SJCRH30 (cell line): ENCODE results near the gene FANCC. TPM values are rescaled to one million over a fixed set of nuclear protein-coding genes. Genes with fewer than 3 reads are reported as not detected.
A peak's percentile ranks its signal among the peaks of the same experiment; 100 is the strongest.
"Not testable (repeated sequence)": the region's sequence is repeated elsewhere in the genome, so short reads cannot be mapped to it uniquely, and the experiment has no call there.

Source experiments
- DNase-seq, 2 experiments: peaks; one replicate each; pipeline ENCODE4 v3.0.0-alpha.2; 2015 to 2020
- H3K27ac ChIP-seq: fragments of 250-450 bp; sonication (Bioruptor Pico); 2 replicates; pipeline ENCODE4 v1.5.1; 2020; ENCODE audit warnings: mild to moderate bottlenecking, moderate library complexity
- H3K27me3 ChIP-seq: fragments of 250-450 bp; sonication (Bioruptor Pico); 2 replicates; pipeline ENCODE4 v1.5.1; 2020; ENCODE audit warnings: mild to moderate bottlenecking, moderate library complexity
- H3K36me3 ChIP-seq: fragments of 250-450 bp; sonication (Bioruptor Pico); 2 replicates; pipeline ENCODE4 v1.5.1; 2020; ENCODE audit warnings: mild to moderate bottlenecking, moderate library complexity
- H3K4me1 ChIP-seq: fragments of 250-450 bp; sonication (Bioruptor Pico); 2 replicates; pipeline ENCODE4 v1.5.1; 2020; ENCODE audit warnings: mild to moderate bottlenecking, moderate library complexity
- H3K4me3 ChIP-seq: fragments of 250-450 bp; sonication (Bioruptor Pico); 2 replicates; pipeline ENCODE4 v1.5.1; 2020; ENCODE audit warnings: mild to moderate bottlenecking, moderate library complexity
- H3K9me3 ChIP-seq: fragments of 250-450 bp; sonication (Bioruptor Pico); replicated peaks from 2 replicates; pipeline ENCODE4 v1.5.1; 2020; ENCODE audit warnings: mild to moderate bottlenecking, moderate library complexity
- total RNA-seq: library from RNA; depleted of rRNA; stranded (reverse); fragments of >200 nt; shearing (Covaris generic); gene quantifications from 2 replicates; pipeline ENCODE4 v1.2.3, GENCODE V29; 2014

Gene FANCC
- total RNA-seq, 1 experiment from 2014 or later: 28.7 TPM

- Histone ChIP-seq H3K27me3 (no peaks in the 10 kb centered on the region), H3K4me1 (peaks cover 6% of the 10 kb centered on the region; the same call in 1 of the 2 replicates), H3K36me3 (no peaks in the 10 kb centered on the region; the same call in 1 of the 2 replicates), H3K27ac (no peak overlapping the region), H3K9me3 (no peaks in the 10 kb centered on the region), H3K4me3 (no peak overlapping the region)
- DNase-seq: no peak
Measured at GRCh38 chr9:95311961-95312360, 5.5 kb downstream of the FANCC start.

- no peaks in the 10 kb centered on the region for H3K9me3 ChIP-seq
- DNase-seq: no peak
- no peak overlapping the region for H3K27ac ChIP-seq
- no peak overlapping the region for H3K4me3 ChIP-seq
- H3K36me3 ChIP-seq: no peaks in the 10 kb centered on the region; the same call in 1 of the 2 replicates
- no peaks in the 10 kb centered on the region for H3K27me3 ChIP-seq
- H3K4me1 ChIP-seq: peaks cover 20% of the 10 kb centered on the region
Measured at GRCh38 chr9:95307538-95307937, 10.0 kb downstream of the FANCC start.

DNA sequence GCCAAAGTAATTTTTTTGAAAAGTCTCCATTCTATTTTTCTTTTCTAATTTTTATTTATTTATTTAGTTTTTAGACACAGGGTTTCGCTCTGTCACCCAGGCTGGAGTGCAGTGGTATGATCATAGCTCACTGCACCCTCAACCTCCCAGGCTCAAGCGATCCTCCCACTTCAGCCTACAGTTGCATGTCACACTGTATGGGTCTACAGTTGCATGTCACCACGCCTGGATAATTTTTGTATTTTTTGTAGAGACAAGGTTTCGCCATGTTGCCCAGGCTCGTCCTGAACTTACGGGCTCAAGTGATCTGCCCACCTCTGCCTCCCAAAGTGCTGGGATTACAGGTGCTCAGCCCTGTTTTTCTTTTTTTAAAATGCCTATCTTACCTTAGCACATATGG is 10.7 kb downstream of the FANCC start:
- Histone ChIP-seq H3K9me3 (no peaks in the 10 kb centered on the region), H3K27ac (no peak overlapping the region), H3K27me3 (no peaks in the 10 kb centered on the region), H3K4me3 (no peak overlapping the region), H3K4me1 (peaks cover 20% of the 10 kb centered on the region), H3K36me3 (no peaks in the 10 kb centered on the region; the same call in 1 of the 2 replicates)
- no peak for DNase-seq

- H3K36me3 ChIP-seq: no peaks in the 10 kb centered on the region; the same call in 1 of the 2 replicates
- no peak overlapping the region for H3K27ac ChIP-seq
- no peaks in the 10 kb centered on the region for H3K9me3 ChIP-seq
- H3K27me3 ChIP-seq: no peaks in the 10 kb centered on the region
- no peak overlapping the region for H3K4me3 ChIP-seq
- peak in 1 of 2 experiments; percentile 41 for DNase-seq
- H3K4me1 ChIP-seq: peaks cover 20% of the 10 kb centered on the region
Measured at GRCh38 chr9:95305770-95306492, 11.6 kb downstream of the FANCC start.

DNA sequence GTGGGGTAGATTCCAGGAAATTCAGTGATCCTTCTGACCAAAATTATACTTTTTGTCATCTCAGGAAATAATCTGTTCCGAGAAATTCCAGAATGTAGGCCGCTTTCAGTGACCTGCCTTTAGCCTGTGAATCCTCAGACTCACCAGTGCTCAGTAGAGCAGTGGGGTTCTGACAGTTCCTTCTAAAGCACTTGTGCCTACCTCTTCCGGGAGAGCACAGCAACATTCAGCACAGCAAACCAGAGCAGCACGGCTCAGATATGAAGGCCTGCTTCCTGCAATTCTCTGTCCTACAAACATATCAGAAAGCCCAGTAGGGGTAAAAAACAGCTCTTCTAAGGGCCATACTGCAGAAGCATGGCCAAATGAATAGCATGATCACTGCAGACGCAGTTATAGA is 15.0 kb downstream of the FANCC start:
- DNase-seq: no peak
- peaks cover 19% of the 10 kb centered on the region for H3K4me1 ChIP-seq
- no peaks in the 10 kb centered on the region for H3K36me3 ChIP-seq
- no peaks in the 10 kb centered on the region for H3K9me3 ChIP-seq
- no peak overlapping the region for H3K4me3 ChIP-seq
- H3K27ac ChIP-seq: no peak overlapping the region
- no peaks in the 10 kb centered on the region for H3K27me3 ChIP-seq

GRCh38 chr9:95297760-95298159 is 19.7 kb downstream of the FANCC start:
- no peak for DNase-seq
- no peak overlapping the region for H3K27ac ChIP-seq
- no peaks in the 10 kb centered on the region for H3K4me1 ChIP-seq

GRCh38 chr9:95297316-95297715 is 20.2 kb downstream of the FANCC start:
- no peaks in the 10 kb centered on the region for H3K27me3 ChIP-seq
- no peaks in the 10 kb centered on the region for H3K36me3 ChIP-seq
- H3K9me3 ChIP-seq: no peaks in the 10 kb centered on the region
- no peak overlapping the region for H3K27ac ChIP-seq
- no peak overlapping the region for H3K4me3 ChIP-seq
- no peak for DNase-seq
- no peaks in the 10 kb centered on the region for H3K4me1 ChIP-seq

More at GRCh38 chr9:95297760-95298159, 19.7 kb downstream of the FANCC start:
- Histone ChIP-seq H3K36me3 (no peaks in the 10 kb centered on the region), H3K4me3 (no peak overlapping the region), H3K9me3 (no peaks in the 10 kb centered on the region), H3K27me3 (no peaks in the 10 kb centered on the region)

DNA sequence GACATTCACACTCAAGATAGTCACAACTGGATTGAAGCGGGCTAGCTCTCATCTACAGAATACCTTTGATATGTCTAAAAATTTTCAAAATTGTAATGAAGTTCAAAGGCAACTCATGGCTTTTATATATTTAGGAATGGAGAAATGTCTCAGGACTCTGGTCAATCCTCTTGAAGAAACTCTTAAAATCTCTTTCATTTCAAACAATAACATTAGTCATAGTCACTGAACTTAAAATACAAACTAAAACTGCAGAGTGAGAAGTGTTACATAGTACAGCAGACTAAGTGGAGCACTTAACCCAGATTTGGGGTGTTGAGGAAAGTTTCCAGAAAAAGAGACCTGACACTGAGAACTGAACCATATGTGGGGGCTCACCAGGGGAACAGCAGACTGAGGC is 20.7 kb downstream of the FANCC start:
- Histone ChIP-seq H3K9me3 (no peaks in the 10 kb centered on the region), H3K4me1 (no peaks in the 10 kb centered on the region), H3K27ac (no peak overlapping the region), H3K27me3 (no peaks in the 10 kb centered on the region), H3K4me3 (no peak overlapping the region), H3K36me3 (no peaks in the 10 kb centered on the region)
- no peak for DNase-seq

GRCh38 chr9:95293296-95293695 is 24.2 kb downstream of the FANCC start:
- not testable (repeated sequence) for H3K4me3 ChIP-seq, H3K4me1 ChIP-seq, DNase-seq, H3K27me3 ChIP-seq, H3K27ac ChIP-seq, H3K9me3 ChIP-seq, H3K36me3 ChIP-seq

DNA sequence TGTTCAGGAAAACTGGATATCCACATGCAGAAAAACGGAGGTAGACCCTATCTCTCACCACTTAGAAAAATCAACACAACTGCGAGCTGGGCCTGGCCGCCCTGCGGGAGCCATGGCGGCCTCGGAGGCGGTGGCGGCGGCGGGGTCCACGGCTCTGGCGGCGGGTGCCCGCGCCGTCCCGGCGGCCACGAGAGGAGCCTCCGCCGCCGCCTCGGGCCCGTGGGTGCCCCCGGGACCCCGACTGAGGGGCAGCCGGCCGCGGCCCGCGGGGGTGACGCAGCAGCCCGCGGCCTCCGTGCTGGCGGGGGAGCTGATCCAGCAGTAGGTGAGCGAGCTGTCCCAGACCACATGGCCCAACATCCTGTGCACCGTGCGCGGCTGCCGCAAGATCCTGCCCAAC is 25.3 kb downstream of the FANCC start:
- Histone ChIP-seq H3K4me3 (no peak overlapping the region), H3K4me1 (no peaks in the 10 kb centered on the region), H3K9me3 (no peaks in the 10 kb centered on the region), H3K36me3 (no peaks in the 10 kb centered on the region), H3K27me3 (no peaks in the 10 kb centered on the region), H3K27ac (no peak overlapping the region)
- DNase-seq: no peak

GRCh38 chr9:95286151-95286550 is 31.4 kb downstream of the FANCC start:
- DNase-seq: no peak
- H3K36me3 ChIP-seq: no peaks in the 10 kb centered on the region
- no peak overlapping the region for H3K4me3 ChIP-seq
- no peak overlapping the region for H3K27ac ChIP-seq
- H3K9me3 ChIP-seq: peaks cover 3% of the 10 kb centered on the region; the same call in 1 of the 2 replicates
- H3K27me3 ChIP-seq: no peaks in the 10 kb centered on the region
- no peaks in the 10 kb centered on the region for H3K4me1 ChIP-seq

DNA sequence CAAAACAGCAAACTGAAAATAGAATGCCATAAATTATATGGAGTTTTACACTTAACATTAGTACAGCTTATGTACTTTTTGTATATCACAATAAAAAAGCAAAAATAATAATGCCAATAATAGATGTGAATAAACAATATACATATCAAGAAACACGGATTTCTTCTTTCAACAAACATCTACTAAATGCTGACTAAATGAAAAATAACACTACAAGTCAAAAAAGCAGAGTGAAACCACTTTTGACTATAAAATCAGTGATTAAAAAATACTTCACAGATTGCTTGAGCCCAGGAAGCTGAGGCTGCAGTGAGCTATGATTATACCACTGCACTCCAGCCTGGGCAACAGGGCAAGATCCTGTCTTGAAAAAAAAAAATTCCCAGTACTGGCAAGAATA is 32.2 kb downstream of the FANCC start:
- H3K36me3 ChIP-seq: no peaks in the 10 kb centered on the region; the same call in 1 of the 2 replicates
- H3K9me3 ChIP-seq: peaks cover 6% of the 10 kb centered on the region; the same call in 1 of the 2 replicates
- H3K4me1 ChIP-seq: no peaks in the 10 kb centered on the region

GRCh38 chr9:95284162-95285080 is 33.1 kb downstream of the FANCC start:
- H3K9me3 ChIP-seq: peaks cover 6% of the 10 kb centered on the region; the same call in 1 of the 2 replicates
- H3K4me1 ChIP-seq: no peaks in the 10 kb centered on the region
- no peaks in the 10 kb centered on the region for H3K27me3 ChIP-seq
- no peaks in the 10 kb centered on the region; the same call in 1 of the 2 replicates for H3K36me3 ChIP-seq
- no peak overlapping the region for H3K4me3 ChIP-seq
- H3K27ac ChIP-seq: no peak overlapping the region
- no peak for DNase-seq

More for the DNA sequence above, 32.2 kb downstream of the FANCC start:
- Histone ChIP-seq H3K27me3 (no peaks in the 10 kb centered on the region), H3K27ac (no peak overlapping the region), H3K4me3 (no peak overlapping the region)
- DNase-seq: no peak

DNA sequence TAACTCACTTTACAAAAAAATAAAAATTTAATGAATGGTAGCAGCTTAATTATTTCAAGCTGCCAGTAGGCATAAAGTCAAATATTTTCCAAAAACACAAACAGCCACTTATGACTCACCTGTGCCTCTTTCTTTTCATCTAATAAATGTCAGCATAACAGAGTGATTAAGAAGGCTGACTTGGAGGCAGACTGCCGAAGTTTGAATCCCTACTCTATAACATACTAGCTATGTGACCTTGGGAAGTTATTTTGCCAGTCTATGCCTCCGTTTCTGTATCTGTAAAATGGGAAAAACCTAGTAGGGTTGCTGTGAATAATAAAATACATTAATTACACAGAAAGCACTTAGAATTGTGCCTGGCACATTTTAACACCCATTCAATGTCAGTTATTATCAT is 33.8 kb downstream of the FANCC start:
- H3K4me3 ChIP-seq: no peak overlapping the region
- no peak overlapping the region for H3K27ac ChIP-seq
- no peaks in the 10 kb centered on the region for H3K4me1 ChIP-seq
- no peak for DNase-seq
- no peaks in the 10 kb centered on the region; the same call in 1 of the 2 replicates for H3K36me3 ChIP-seq
- peaks cover 6% of the 10 kb centered on the region; the same call in 1 of the 2 replicates for H3K9me3 ChIP-seq
- H3K27me3 ChIP-seq: no peaks in the 10 kb centered on the region

GRCh38 chr9:95282332-95282731 is 35.2 kb downstream of the FANCC start:
- no peak for DNase-seq
- H3K27ac ChIP-seq: no peak overlapping the region
- no peaks in the 10 kb centered on the region for H3K4me1 ChIP-seq
- no peaks in the 10 kb centered on the region for H3K27me3 ChIP-seq
- H3K4me3 ChIP-seq: no peak overlapping the region
- H3K9me3 ChIP-seq: peaks cover 6% of the 10 kb centered on the region; the same call in 1 of the 2 replicates
- no peaks in the 10 kb centered on the region; the same call in 1 of the 2 replicates for H3K36me3 ChIP-seq
